GM10266 (cell line): Measurements from ENCODE around the gene ADAMTSL1.

Experiments
- DNase-seq: peaks from one replicate; pipeline ENCODE4 v3.0.0; 2012; ENCODE audit errors: extremely low spot score
- CTCF ChIP-seq: IDR thresholded peaks from 2 replicates; pipeline ENCODE4 v1.5.1; 2012; ENCODE audit warnings: mild to moderate bottlenecking, low read depth; ENCODE audit not compliant: control insufficient read depth, insufficient read depth; ENCODE audit errors: missing control alignments

The ADAMTSL1 gene

GRCh38 chr9:18819418-18819817 lies 345.5 kb downstream of the ADAMTSL1 start:
- TF ChIP-seq CTCF, result no peak
- DNase-seq, result no peak

GRCh38 chr9:18820566-18821095 lies 346.7 kb downstream of the ADAMTSL1 start:
- no peak for TF ChIP-seq CTCF

GRCh38 chr9:18821788-18822187 lies 347.8 kb downstream of the ADAMTSL1 start:
- no peak for DNase-seq

More at GRCh38 chr9:18820566-18821095, 346.7 kb downstream of the ADAMTSL1 start:
- no peak for DNase-seq

GRCh38 chr9:18822850-18823249 lies 348.9 kb downstream of the ADAMTSL1 start:
- DNase-seq, result no peak
- no peak for TF ChIP-seq CTCF

More at GRCh38 chr9:18821788-18822187, 347.8 kb downstream of the ADAMTSL1 start:
- TF ChIP-seq CTCF, result no peak

GRCh38 chr9:18824095-18824666 lies 350.2 kb downstream of the ADAMTSL1 start:
- no peak for DNase-seq
- TF ChIP-seq CTCF, result peak; percentile 34

GRCh38 chr9:18825656-18826170 lies 351.8 kb downstream of the ADAMTSL1 start:
- no peak for TF ChIP-seq CTCF
- no peak for DNase-seq

- no peak for DNase-seq
- no peak for TF ChIP-seq CTCF
Measured at GRCh38 chr9:18826248-18826647, 352.3 kb downstream of the ADAMTSL1 start.
